SK-N-SH (cell line): ENCODE data around the gene LCE1E. TPM values are rescaled to one million over a fixed set of nuclear protein-coding genes. Genes with fewer than 3 reads are reported as not detected.

ENCODE experiments used
- CTCF ChIA-PET: fragments of 300-600, 350-600 bp; formaldehyde crosslinking; extraction: SDS; loops from one replicate; lab custom pipeline; 2021; lab: Yijun Ruan, JAX
- POLR2A ChIA-PET: fragments of 350-600 bp; sonication (Branson Sonifier 250); formaldehyde crosslinking; extraction: SDS; loops from one replicate; lab custom pipeline; 2020; ENCODE audit warnings: antibody characterized with exemption, inconsistent platforms; lab: Yijun Ruan, JAX
- DNase-seq: peaks from one replicate; pipeline ENCODE4 v3.0.0; 2012
- H2AFZ ChIP-seq: fragments of 200-600 bp; sonication (generic); 2 replicates; pipeline ENCODE4 v1.8.1; 2016; ENCODE audit warnings: antibody characterized with exemption, mild to moderate bottlenecking, low read depth
- H3F3A ChIP-seq: fragments of 200-600 bp; sonication (generic); replicated peaks from 2 replicates; pipeline ENCODE3; 2016; ENCODE audit warnings: antibody characterized with exemption, mild to moderate bottlenecking; ENCODE audit not compliant: insufficient read depth
- H3K27ac ChIP-seq, 2 experiments: fragments of 200-500 bp in 1 of 2; fragments of 200-600 bp in 1 of 2; sonication (Bioruptor generic) in 1 of 2; sonication (generic), shearing (Covaris generic) in 1 of 2; 2 replicates each; pipeline versions ENCODE4 v1.5.1 to v1.6.1; 2014 to 2016; ENCODE audit warnings: low read depth in 2 of 2, inconsistent platforms in 1 of 2, low read length in 1 of 2, mild to moderate bottlenecking in 1 of 2, mixed read lengths in 1 of 2
- H3K27me3 ChIP-seq: fragments of 200-600 bp; sonication (generic), shearing (Covaris generic); 2 replicates; pipeline ENCODE4 v1.6.1; 2016; ENCODE audit warnings: mixed run types; ENCODE audit not compliant: insufficient read depth
- H3K36me3 ChIP-seq, 2 experiments: fragments of 200-500 bp in 1 of 2; fragments of 200-600 bp in 1 of 2; sonication (Bioruptor generic) in 1 of 2; sonication (generic) in 1 of 2; replicated peaks in 1 of 2; 2 replicates each; pipeline versions ENCODE3 to v1.5.1; 2014 to 2016; ENCODE audit warnings: low read length in 1 of 2, mild to moderate bottlenecking in 1 of 2; ENCODE audit not compliant: insufficient read depth in 2 of 2, control insufficient read depth in 1 of 2
- H3K4me1 ChIP-seq, 2 experiments: fragments of 200-500 bp in 1 of 2; fragments of 200-600 bp in 1 of 2; sonication (Bioruptor generic) in 1 of 2; sonication (generic), shearing (Covaris generic) in 1 of 2; 2 replicates each; pipeline versions ENCODE4 v1.5.1 to v1.6.1; 2014 to 2016; ENCODE audit warnings: low read depth in 1 of 2, low read length in 1 of 2, mixed run types in 1 of 2; ENCODE audit not compliant: insufficient read depth in 2 of 2, control insufficient read depth in 1 of 2
- H3K4me2 ChIP-seq: fragments of 200-600 bp; sonication (generic), shearing (Covaris generic); 2 replicates; pipeline ENCODE4 v1.6.1; 2017; ENCODE audit warnings: mixed run types
- H3K4me3 ChIP-seq, 2 experiments: fragments of 200-500 bp in 1 of 2; fragments of 200-600 bp in 1 of 2; sonication (Bioruptor generic) in 1 of 2; sonication (generic), shearing (Covaris generic) in 1 of 2; 2 replicates each; pipeline versions ENCODE4 v1.5.1 to v1.8.1; 2014 to 2016; ENCODE audit warnings: low read depth in 2 of 2, inconsistent platforms in 1 of 2, low read length in 1 of 2, mild to moderate bottlenecking in 1 of 2, mixed read lengths in 1 of 2, moderate library complexity in 1 of 2
- H3K79me2 ChIP-seq: fragments of 200-600 bp; sonication (generic); 2 replicates; pipeline ENCODE4 v1.8.1; 2017; ENCODE audit warnings: mild to moderate bottlenecking; ENCODE audit not compliant: insufficient read depth
- H3K9ac ChIP-seq: fragments of 200-600 bp; sonication (generic); 2 replicates; pipeline ENCODE4 v1.6.1; 2017; ENCODE audit warnings: mixed run types
- H3K9me2 ChIP-seq: fragments of 200-600 bp; sonication (generic); 2 replicates; pipeline ENCODE4 v1.6.1; 2017; ENCODE audit warnings: mixed run types
- H3K9me3 ChIP-seq: fragments of 200-600 bp; sonication (generic); 2 replicates; pipeline ENCODE4 v1.6.1; 2017; ENCODE audit warnings: mixed run types, mild to moderate bottlenecking, moderate library complexity
- H4K20me1 ChIP-seq: fragments of 200-600 bp; sonication (generic); 2 replicates; pipeline ENCODE4 v1.6.1; 2017; ENCODE audit warnings: mild to moderate bottlenecking, mixed run types; ENCODE audit not compliant: insufficient read depth
- CHD2 ChIP-seq: fragments of 150-350 bp; IDR thresholded peaks from 2 replicates; pipeline ENCODE4 v1.6.1; 2018; ENCODE audit warnings: low read length; ENCODE audit not compliant: partially characterized antibody
- EP300 ChIP-seq, 2 experiments: IDR thresholded peaks; 2 replicates each; pipeline versions ENCODE4 v1.4.0 to v1.6.1; 2012; ENCODE audit warnings: borderline replicate concordance in 1 of 2, low read depth in 1 of 2, low read length in 1 of 2
- EZH2phosphoT487 ChIP-seq: fragments of 200-600 bp; sonication (generic); IDR thresholded peaks from 2 replicates; pipeline ENCODE4 v1.6.1; 2017; ENCODE audit warnings: low read depth, mixed run types, mild to moderate bottlenecking, antibody characterized with exemption, moderate library complexity, borderline replicate concordance
- FOSL2 ChIP-seq: IDR thresholded peaks from 2 replicates; pipeline ENCODE4 v1.4.0; 2012; ENCODE audit warnings: low read depth, mild to moderate bottlenecking, moderate library complexity, borderline replicate concordance
- FOXJ3 ChIP-seq: sonication (generic); formaldehyde crosslinking; IDR thresholded peaks from 2 replicates; pipeline ENCODE4 v1.5.1; 2020; ENCODE audit warnings: mild to moderate bottlenecking, missing genetic modification reagents
- GABPA ChIP-seq: IDR thresholded peaks from 2 replicates; pipeline ENCODE4 v1.4.0; 2012; ENCODE audit warnings: low read depth, mild to moderate bottlenecking
- GATA2 ChIP-seq: sonication (generic); formaldehyde crosslinking; IDR thresholded peaks from 2 replicates; pipeline ENCODE4 v1.5.0; 2020; ENCODE audit warnings: mild to moderate bottlenecking, missing genetic modification reagents
- NFIC ChIP-seq: IDR thresholded peaks from 2 replicates; pipeline ENCODE4 v1.4.0; 2012; ENCODE audit warnings: borderline replicate concordance
- POLR2AphosphoS5 ChIP-seq: IDR thresholded peaks from 2 replicates; pipeline ENCODE4 v1.6.1; 2012; ENCODE audit warnings: low read depth, low read length
- RFX5 ChIP-seq: IDR thresholded peaks from 2 replicates; pipeline ENCODE4 v1.6.1; 2012; ENCODE audit warnings: mild to moderate bottlenecking, improper control_type of control experiment, low read length
- RXRA ChIP-seq: IDR thresholded peaks from 2 replicates; pipeline ENCODE4 v1.4.0; 2012; ENCODE audit warnings: low read depth, mild to moderate bottlenecking, borderline replicate concordance
- TAF1 ChIP-seq: IDR thresholded peaks from 2 replicates; pipeline ENCODE4 v1.6.1; 2012; ENCODE audit warnings: low read depth, mild to moderate bottlenecking, low read length, moderate library complexity, borderline replicate concordance
- YY1 ChIP-seq: IDR thresholded peaks from 2 replicates; pipeline ENCODE4 v1.4.0; 2012; ENCODE audit warnings: low read depth, mild to moderate bottlenecking
- WGBS: methylation state at CpG from one replicate; pipeline ENCODE4 v1.1.6; 2017; ENCODE audit warnings: low lambda C conversion rate; 5-methylcytosine and 5-hydroxymethylcytosine counted together
- polyA plus RNA-seq, 3 experiments: library from polyadenylated mRNA; depleted of rRNA; stranded (reverse); fragments of >200 nt; gene quantifications; 2 replicates each; pipeline ENCODE4 v1.2.3, GENCODE V29; 2012
- TF ChIP-seq, protein P1 (sequence below): fragments of 150-350 bp; IDR thresholded peaks from 2 replicates; pipeline ENCODE4 v1.6.1; 2016; ENCODE audit warnings: mild to moderate bottlenecking, low read depth, low read length
- TF ChIP-seq, protein P2 (sequence below): fragments of 150-350 bp; IDR thresholded peaks from 2 replicates; pipeline ENCODE4 v1.6.1; 2017; ENCODE audit warnings: antibody characterized with exemption, low read length, low read depth, borderline replicate concordance
- TF ChIP-seq, protein P3 (sequence below): fragments of 200-600 bp; sonication (generic); IDR thresholded peaks from 2 replicates; pipeline ENCODE4 v1.6.1; 2017; ENCODE audit warnings: antibody characterized with exemption, mild to moderate bottlenecking, moderate library complexity
- TF ChIP-seq, protein P4 (sequence below): IDR thresholded peaks from 2 replicates; pipeline ENCODE4 v1.4.0; 2012; ENCODE audit warnings: low read depth, borderline replicate concordance
- TF ChIP-seq, protein P5 (sequence below): IDR thresholded peaks from 2 replicates; pipeline ENCODE4; 2012
- TF ChIP-seq, protein P6 (sequence below): IDR thresholded peaks from 2 replicates; pipeline ENCODE4 v1.6.1; 2012; ENCODE audit warnings: mild to moderate bottlenecking, low read depth, low read length, moderate library complexity

LCE1E gene
- polyA plus RNA-seq, 1 of the 3 experiments (the other 2 are of a cell fraction) = not detected

DNA sequence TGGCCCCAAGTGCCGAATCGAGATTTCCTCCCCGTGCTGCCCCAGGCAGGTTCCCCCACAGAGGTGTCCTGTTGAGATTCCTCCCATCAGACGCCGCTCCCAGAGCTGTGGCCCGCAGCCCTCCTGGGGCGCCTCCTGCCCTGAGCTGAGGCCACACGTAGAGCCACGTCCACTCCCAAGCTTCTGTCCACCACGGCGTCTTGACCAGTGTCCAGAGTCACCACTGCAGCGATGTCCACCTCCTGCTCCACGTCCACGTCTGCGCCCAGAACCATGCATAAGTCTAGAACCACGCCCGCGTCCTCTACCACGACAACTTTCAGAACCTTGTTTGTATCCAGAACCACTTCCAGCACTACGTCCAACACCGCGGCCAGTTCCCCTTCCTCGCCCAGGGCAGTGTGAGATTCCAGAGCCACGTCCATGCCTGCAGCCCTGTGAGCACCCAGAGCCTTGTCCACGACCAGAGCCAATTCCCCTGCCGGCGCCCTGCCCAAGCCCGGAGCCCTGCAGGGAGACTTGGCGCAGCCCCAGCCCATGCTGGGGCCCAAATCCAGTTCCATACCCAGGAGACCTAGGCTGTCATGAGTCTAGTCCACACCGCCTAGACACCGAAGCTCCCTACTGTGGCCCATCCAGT lies 25.4 kb upstream of the LCE1E start:
- CTCF ChIA-PET = no interaction called here
- POLR2A ChIA-PET = interaction anchor here (0.6 kb wide), 1 partner anchor 219 kb away, joined by 3 read pairs; no protein-coding TSS in a partner anchor
- no peak overlapping the region for H3K27ac ChIP-seq
- no peaks in the 10 kb centered on the region for H3K9me3 ChIP-seq
- H3K4me3 ChIP-seq = no peak overlapping the region
- H2AFZ ChIP-seq = no peak overlapping the region
- no peaks in the 10 kb centered on the region for H4K20me1 ChIP-seq
- H3K27me3 ChIP-seq = peaks cover 28% of the 10 kb centered on the region; the same call in 1 of the 2 replicates
- H3K36me3 ChIP-seq = no peaks in the 10 kb centered on the region
- WGBS = 27% methylated on average over 21 of the region's 31 CpGs
- H3K9me2 ChIP-seq = no peaks in the 10 kb centered on the region
- H3K4me1 ChIP-seq = no peaks in the 10 kb centered on the region
- no peak overlapping the region for H3K4me2 ChIP-seq
- no peaks in the 10 kb centered on the region for H3F3A ChIP-seq
- H3K9ac ChIP-seq = no peak overlapping the region
- TF ChIP-seq, protein P1, sequence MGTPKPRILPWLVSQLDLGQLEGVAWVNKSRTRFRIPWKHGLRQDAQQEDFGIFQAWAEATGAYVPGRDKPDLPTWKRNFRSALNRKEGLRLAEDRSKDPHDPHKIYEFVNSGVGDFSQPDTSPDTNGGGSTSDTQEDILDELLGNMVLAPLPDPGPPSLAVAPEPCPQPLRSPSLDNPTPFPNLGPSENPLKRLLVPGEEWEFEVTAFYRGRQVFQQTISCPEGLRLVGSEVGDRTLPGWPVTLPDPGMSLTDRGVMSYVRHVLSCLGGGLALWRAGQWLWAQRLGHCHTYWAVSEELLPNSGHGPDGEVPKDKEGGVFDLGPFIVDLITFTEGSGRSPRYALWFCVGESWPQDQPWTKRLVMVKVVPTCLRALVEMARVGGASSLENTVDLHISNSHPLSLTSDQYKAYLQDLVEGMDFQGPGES = no peak
- TF ChIP-seq, protein P2, sequence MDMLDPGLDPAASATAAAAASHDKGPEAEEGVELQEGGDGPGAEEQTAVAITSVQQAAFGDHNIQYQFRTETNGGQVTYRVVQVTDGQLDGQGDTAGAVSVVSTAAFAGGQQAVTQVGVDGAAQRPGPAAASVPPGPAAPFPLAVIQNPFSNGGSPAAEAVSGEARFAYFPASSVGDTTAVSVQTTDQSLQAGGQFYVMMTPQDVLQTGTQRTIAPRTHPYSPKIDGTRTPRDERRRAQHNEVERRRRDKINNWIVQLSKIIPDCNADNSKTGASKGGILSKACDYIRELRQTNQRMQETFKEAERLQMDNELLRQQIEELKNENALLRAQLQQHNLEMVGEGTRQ = no peak
- no peak for TF ChIP-seq EZH2phosphoT487
- TF ChIP-seq, protein P3, sequence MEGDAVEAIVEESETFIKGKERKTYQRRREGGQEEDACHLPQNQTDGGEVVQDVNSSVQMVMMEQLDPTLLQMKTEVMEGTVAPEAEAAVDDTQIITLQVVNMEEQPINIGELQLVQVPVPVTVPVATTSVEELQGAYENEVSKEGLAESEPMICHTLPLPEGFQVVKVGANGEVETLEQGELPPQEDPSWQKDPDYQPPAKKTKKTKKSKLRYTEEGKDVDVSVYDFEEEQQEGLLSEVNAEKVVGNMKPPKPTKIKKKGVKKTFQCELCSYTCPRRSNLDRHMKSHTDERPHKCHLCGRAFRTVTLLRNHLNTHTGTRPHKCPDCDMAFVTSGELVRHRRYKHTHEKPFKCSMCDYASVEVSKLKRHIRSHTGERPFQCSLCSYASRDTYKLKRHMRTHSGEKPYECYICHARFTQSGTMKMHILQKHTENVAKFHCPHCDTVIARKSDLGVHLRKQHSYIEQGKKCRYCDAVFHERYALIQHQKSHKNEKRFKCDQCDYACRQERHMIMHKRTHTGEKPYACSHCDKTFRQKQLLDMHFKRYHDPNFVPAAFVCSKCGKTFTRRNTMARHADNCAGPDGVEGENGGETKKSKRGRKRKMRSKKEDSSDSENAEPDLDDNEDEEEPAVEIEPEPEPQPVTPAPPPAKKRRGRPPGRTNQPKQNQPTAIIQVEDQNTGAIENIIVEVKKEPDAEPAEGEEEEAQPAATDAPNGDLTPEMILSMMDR = no peak
- no peak for TF ChIP-seq GABPA
- no peak for TF ChIP-seq EP300 (IDR thresholded peaks at IDR 0.05; ENCODE audit: borderline replicate concordance in 1 of 2, low read depth in 1 of 2, low read length in 1 of 2)
- no peak for TF ChIP-seq FOXJ3 (CRISPR knock-in tag)
- TF ChIP-seq, protein P4, sequence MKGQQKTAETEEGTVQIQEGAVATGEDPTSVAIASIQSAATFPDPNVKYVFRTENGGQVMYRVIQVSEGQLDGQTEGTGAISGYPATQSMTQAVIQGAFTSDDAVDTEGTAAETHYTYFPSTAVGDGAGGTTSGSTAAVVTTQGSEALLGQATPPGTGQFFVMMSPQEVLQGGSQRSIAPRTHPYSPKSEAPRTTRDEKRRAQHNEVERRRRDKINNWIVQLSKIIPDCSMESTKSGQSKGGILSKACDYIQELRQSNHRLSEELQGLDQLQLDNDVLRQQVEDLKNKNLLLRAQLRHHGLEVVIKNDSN = no peak
- TF ChIP-seq RFX5 = no peak
- TF ChIP-seq CHD2 = no peak
- TF ChIP-seq YY1 = no peak
- TF ChIP-seq TAF1 = no peak
- no peak for TF ChIP-seq POLR2AphosphoS5
- no peak for TF ChIP-seq NFIC
- TF ChIP-seq GATA2 (CRISPR knock-in tag) = no peak
- TF ChIP-seq, protein P5, sequence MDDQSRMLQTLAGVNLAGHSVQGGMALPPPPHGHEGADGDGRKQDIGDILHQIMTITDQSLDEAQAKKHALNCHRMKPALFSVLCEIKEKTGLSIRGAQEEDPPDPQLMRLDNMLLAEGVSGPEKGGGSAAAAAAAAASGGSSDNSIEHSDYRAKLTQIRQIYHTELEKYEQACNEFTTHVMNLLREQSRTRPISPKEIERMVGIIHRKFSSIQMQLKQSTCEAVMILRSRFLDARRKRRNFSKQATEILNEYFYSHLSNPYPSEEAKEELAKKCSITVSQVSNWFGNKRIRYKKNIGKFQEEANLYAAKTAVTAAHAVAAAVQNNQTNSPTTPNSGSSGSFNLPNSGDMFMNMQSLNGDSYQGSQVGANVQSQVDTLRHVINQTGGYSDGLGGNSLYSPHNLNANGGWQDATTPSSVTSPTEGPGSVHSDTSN = no peak
- no peak for TF ChIP-seq RXRA
- TF ChIP-seq FOSL2 = no peak
- TF ChIP-seq, protein P6, sequence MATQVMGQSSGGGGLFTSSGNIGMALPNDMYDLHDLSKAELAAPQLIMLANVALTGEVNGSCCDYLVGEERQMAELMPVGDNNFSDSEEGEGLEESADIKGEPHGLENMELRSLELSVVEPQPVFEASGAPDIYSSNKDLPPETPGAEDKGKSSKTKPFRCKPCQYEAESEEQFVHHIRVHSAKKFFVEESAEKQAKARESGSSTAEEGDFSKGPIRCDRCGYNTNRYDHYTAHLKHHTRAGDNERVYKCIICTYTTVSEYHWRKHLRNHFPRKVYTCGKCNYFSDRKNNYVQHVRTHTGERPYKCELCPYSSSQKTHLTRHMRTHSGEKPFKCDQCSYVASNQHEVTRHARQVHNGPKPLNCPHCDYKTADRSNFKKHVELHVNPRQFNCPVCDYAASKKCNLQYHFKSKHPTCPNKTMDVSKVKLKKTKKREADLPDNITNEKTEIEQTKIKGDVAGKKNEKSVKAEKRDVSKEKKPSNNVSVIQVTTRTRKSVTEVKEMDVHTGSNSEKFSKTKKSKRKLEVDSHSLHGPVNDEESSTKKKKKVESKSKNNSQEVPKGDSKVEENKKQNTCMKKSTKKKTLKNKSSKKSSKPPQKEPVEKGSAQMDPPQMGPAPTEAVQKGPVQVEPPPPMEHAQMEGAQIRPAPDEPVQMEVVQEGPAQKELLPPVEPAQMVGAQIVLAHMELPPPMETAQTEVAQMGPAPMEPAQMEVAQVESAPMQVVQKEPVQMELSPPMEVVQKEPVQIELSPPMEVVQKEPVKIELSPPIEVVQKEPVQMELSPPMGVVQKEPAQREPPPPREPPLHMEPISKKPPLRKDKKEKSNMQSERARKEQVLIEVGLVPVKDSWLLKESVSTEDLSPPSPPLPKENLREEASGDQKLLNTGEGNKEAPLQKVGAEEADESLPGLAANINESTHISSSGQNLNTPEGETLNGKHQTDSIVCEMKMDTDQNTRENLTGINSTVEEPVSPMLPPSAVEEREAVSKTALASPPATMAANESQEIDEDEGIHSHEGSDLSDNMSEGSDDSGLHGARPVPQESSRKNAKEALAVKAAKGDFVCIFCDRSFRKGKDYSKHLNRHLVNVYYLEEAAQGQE = no peak
- TF ChIP-seq, all 33 proteins: peak for 0
- H3K79me2 ChIP-seq = no peaks in the 10 kb centered on the region
- DNase-seq = no peak
